Vagina (tissue), 2 donors: Measurements from ENCODE around the gene ITGAE. TPM values are rescaled to one million over a fixed set of nuclear protein-coding genes. Genes with fewer than 3 reads are reported as not detected.

ENCODE experiments used
- DNase-seq, 2 donors: peaks; one replicate each; pipeline ENCODE4 v3.0.0-alpha.2; 2017; ENCODE audit errors: extremely low spot score in 2 of 2
- H3K27ac ChIP-seq: fragments of 200-600 bp; sonication (generic); one replicate; pipeline ENCODE4 v1.5.1; 2019
- H3K27me3 ChIP-seq: fragments of 200-600 bp; sonication (generic); one replicate; pipeline ENCODE4 v1.5.1; 2019
- H3K36me3 ChIP-seq, 2 donors: fragments of 200-600 bp; sonication (generic); one replicate each; pipeline ENCODE4 v1.5.1; 2017 to 2019
- H3K4me1 ChIP-seq: fragments of 200-600 bp; sonication (generic); one replicate; pipeline ENCODE4 v1.5.1; 2019
- H3K4me3 ChIP-seq, 2 donors: fragments of 200-600 bp; sonication (generic); 1 replicate in 1 of 2; 2 replicates in 1 of 2; pipeline ENCODE4 v1.5.1; 2016 to 2019
- H3K9me3 ChIP-seq: fragments of 200-600 bp; sonication (generic); one replicate; pipeline ENCODE4 v1.5.1; 2019
- CTCF ChIP-seq, 3 experiments: fragments of 450-650 bp in 2 of 3; fragments of 200-600 bp in 1 of 3; sonication (generic) in 1 of 3; IDR thresholded peaks; one replicate each; pipeline ENCODE4 v1.5.1; 2017 to 2019; ENCODE audit warnings: antibody characterized with exemption in 3 of 3, mild to moderate bottlenecking in 2 of 3, moderate library complexity in 2 of 3
- POLR2A ChIP-seq, 2 donors: fragments of 450-650 bp; IDR thresholded peaks; one replicate each; pipeline ENCODE4 v1.6.1; 2017; ENCODE audit warnings: antibody characterized with exemption in 2 of 2, mild to moderate bottlenecking in 2 of 2, moderate library complexity in 2 of 2
- POLR2AphosphoS5 ChIP-seq, 2 donors: sonication (generic); formaldehyde crosslinking; IDR thresholded peaks; one replicate each; pipeline ENCODE4 v1.9.0; 2017; ENCODE audit warnings: antibody characterized with exemption in 2 of 2, mild to moderate bottlenecking in 2 of 2, low read depth in 1 of 2; ENCODE audit not compliant: insufficient read depth in 1 of 2
- intact Hi-C: fragments of 100-400 bp; cut with DNase I; formaldehyde crosslinking; loops from one replicate; pipeline ENCODE4 v1.15.1; 2023
- total RNA-seq: library from RNA; depleted of rRNA; stranded (reverse); fragments of >200 nt; gene quantifications from one replicate; pipeline ENCODE4 v1.2.3, GENCODE V29; 2016

Gene ITGAE
- total RNA-seq, 1 donor from 2014 or later: 30.9 TPM

DNA sequence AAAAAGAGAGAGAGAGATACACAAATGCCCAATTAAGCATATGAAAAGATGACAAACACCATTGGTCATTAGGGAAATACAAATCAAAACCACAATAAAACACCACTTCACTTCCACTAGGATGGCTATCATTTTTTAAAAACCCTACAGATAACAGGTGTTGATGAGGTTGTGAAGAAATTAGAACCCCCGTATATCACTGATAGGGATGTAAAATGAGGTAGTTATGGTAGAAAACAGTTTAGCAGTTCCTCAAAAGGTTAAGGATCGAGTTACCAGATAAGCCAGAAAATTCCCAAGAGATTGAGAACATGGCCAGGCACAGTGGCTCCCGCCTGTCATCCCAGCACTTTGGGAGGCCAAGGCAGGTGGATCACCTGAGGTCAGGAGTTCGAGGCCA lies 107.8 kb downstream of the ITGAE start:
- intact Hi-C loops: no loop called here
- TF ChIP-seq POLR2AphosphoS5 (IDR thresholded peaks at IDR 0.05; ENCODE audit: insufficient read depth in 1 of 2, low read depth in 1 of 2) (no peak), POLR2A (IDR thresholded peaks at IDR 0.05) (no peak), CTCF (IDR thresholded peaks at IDR 0.05) (no peak)
- Histone ChIP-seq H3K27me3 (no peaks in the 10 kb centered on the region), H3K9me3 (no peaks in the 10 kb centered on the region), H3K27ac (no peak overlapping the region), H3K4me1 (peaks cover 19% of the 10 kb centered on the region), H3K36me3 (no peaks in the 10 kb centered on the region), H3K4me3 (no peak overlapping the region)
- DNase-seq: no peak

DNA sequence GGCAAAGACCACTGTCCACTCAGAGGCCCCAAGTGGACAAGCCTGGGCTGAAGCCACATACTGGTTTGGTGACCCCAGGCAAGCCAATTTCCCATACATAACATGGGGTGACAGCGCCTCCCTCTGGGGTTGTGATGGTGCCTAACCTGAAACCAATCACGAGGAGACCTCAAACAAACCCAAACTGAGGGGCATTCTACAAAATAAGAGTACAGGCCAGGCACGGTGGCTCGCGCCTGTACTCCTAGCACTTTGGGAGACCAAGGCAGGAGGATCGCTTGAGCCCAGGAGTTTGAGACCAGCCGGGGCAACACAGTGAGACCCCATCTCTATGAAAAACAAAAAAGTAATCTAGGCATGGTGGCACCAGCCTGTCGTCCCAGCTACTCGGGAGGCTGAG lies 108.6 kb downstream of the ITGAE start:
- no peak overlapping the region for H3K4me3 ChIP-seq
- no peak overlapping the region for H3K27ac ChIP-seq
- no peak for TF ChIP-seq POLR2AphosphoS5 (IDR thresholded peaks at IDR 0.05; ENCODE audit: insufficient read depth in 1 of 2, low read depth in 1 of 2)
- TF ChIP-seq CTCF (IDR thresholded peaks at IDR 0.05): no peak
- intact Hi-C loops: no loop called here
- no peaks in the 10 kb centered on the region for H3K27me3 ChIP-seq
- H3K36me3 ChIP-seq: no peaks in the 10 kb centered on the region
- peaks cover 19% of the 10 kb centered on the region for H3K4me1 ChIP-seq
- DNase-seq: no peak
- no peaks in the 10 kb centered on the region for H3K9me3 ChIP-seq

DNA sequence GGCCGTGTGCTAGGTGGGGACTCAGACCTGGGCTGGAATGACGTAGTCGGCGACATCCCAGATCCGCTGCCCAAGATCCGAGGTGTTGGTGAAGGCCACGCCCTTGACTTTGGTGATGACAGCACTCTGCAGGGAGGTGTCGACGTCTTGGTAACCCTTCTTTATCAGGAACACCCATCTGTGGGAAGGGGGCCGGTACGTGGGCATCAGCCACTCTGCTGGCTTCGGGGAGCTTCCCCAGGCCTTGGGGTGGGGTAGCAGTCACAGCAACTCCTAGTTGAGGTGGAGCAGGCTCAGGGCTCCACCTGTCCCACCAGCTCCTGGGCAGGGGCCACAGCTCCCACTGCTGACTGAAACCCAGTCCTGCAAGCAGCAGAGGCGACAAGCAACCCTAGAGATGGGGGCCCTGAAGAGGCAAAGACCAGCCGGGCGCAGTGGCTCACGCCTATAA lies 109.3 kb downstream of the ITGAE start:
- TF ChIP-seq POLR2A (IDR thresholded peaks at IDR 0.05) (no peak), CTCF (IDR thresholded peaks at IDR 0.05) (no peak), POLR2AphosphoS5 (IDR thresholded peaks at IDR 0.05; ENCODE audit: insufficient read depth in 1 of 2, low read depth in 1 of 2) (no peak)
- Histone ChIP-seq H3K9me3 (no peaks in the 10 kb centered on the region), H3K27me3 (no peaks in the 10 kb centered on the region), H3K27ac (no peak overlapping the region), H3K36me3 (no peaks in the 10 kb centered on the region), H3K4me3 (no peak overlapping the region), H3K4me1 (peaks cover 19% of the 10 kb centered on the region)
- intact Hi-C loops: no loop called here
- DNase-seq: no peak

GRCh38 chr17:3690094-3690715 lies 110.8 kb downstream of the ITGAE start:
- no peaks in the 10 kb centered on the region for H3K36me3 ChIP-seq
- H3K27ac ChIP-seq: no peak overlapping the region
- H3K27me3 ChIP-seq: no peaks in the 10 kb centered on the region
- DNase-seq: no peak
- peaks cover 6% of the 10 kb centered on the region for H3K4me1 ChIP-seq
- H3K9me3 ChIP-seq: no peaks in the 10 kb centered on the region
- TF ChIP-seq POLR2A (IDR thresholded peaks at IDR 0.05) (no peak), CTCF (IDR thresholded peaks at IDR 0.05) (no peak), POLR2AphosphoS5 (IDR thresholded peaks at IDR 0.05; ENCODE audit: insufficient read depth in 1 of 2, low read depth in 1 of 2) (no peak)
- no peak overlapping the region for H3K4me3 ChIP-seq
- intact Hi-C loops: no loop called here

- Histone ChIP-seq H3K27ac (no peak overlapping the region), H3K4me1 (no peaks in the 10 kb centered on the region), H3K36me3 (no peaks in the 10 kb centered on the region), H3K27me3 (no peaks in the 10 kb centered on the region), H3K4me3 (no peak overlapping the region), H3K9me3 (no peaks in the 10 kb centered on the region)
- TF ChIP-seq CTCF (IDR thresholded peaks at IDR 0.05) (no peak), POLR2AphosphoS5 (IDR thresholded peaks at IDR 0.05; ENCODE audit: insufficient read depth in 1 of 2, low read depth in 1 of 2) (no peak), POLR2A (IDR thresholded peaks at IDR 0.05) (no peak)
- DNase-seq: no peak
- intact Hi-C loops: no loop called here
These were observed 111.5 kb downstream of the ITGAE start for GRCh38 chr17:3689262-3690093.
